GM21576 (cell line): Measurements from ENCODE around the gene SNED1.

ENCODE experiments used
- ATAC-seq: cut with Tn5 transposase; IDR thresholded peaks from one replicate; pipeline ENCODE4 v1.9.1; 2021; ENCODE audit warnings: mild to moderate bottlenecking, moderate library complexity; ENCODE audit not compliant: unreplicated experiment

SNED1 gene

DNA sequence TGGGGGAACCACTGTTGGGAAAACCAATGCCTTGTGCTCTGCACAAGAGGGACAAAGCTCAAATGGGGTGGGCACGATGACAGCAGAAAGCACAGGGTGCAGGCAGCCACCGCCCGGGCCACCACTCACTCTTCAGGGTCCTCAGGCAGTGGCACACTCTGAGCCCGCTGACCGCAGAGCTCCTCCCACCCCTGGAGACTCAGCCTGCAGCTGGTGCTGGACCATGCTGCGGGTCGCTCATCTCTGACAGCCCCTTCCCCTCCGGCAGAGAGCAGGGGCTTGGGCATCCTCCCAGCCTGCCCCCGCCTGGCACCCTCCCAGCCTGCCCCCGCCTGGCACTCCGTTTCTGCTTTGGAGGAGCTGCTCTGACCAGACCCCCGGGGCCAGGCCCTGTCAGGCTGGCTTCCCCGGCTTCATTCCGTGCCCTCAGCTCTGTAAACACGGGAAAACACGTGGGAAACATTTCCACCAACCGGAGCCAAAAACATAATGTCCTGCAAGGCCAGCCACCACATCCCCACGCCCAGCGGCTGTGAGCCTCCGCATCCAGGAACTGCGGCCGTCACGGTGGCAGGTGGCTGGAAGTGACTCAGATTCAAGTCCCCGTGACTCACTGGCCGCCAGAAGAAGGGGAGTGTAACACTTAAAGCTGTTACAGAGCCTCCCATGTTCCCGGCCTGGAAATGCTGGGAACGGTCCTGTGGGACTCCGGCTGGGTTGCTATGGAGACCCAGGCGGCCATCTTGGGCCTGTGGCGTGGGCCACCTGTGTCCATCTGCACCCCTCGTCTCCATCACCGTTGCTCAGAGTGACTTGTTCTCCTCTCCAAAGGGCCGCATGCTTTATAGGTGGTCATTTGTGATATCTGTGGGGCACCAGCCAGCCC is 6.8 kb upstream of the SNED1 start:
- no peak for ATAC-seq

DNA sequence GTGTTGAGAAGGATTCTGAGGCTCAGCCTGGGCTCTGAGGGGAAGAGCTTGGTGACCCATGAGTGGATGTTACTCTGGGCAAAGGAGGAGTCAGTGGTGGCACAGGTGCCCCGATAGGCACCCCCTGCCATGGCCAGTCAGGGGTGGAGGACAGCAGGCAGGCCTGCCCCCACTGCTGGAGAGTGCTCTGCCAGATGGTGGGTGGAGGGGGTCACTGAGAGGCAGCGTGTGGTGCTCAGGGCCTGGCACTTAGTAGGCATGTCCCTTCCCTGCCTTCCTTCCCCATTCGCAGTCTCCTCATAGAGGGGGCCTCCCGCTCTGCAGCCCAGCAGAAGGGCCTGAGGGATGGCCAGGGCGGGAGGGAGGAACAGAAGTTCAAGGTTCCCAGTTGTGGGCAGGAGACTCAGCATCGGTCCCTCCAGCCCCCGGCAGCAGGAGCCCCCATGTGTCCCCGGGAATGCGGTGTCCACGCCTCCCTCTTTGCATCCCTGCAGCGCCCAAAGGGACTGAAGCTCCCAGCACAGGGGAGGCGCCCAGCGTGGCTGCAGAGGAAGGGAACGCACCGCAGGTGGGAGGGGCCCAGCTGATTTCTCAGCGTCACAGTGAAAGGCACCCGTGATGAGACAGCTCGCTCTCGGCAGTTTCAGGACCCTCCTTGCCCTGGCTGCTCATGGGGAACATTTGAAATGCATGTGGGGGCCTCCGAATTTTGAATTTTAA is 5.7 kb upstream of the SNED1 start:
- ATAC-seq = no peak

DNA sequence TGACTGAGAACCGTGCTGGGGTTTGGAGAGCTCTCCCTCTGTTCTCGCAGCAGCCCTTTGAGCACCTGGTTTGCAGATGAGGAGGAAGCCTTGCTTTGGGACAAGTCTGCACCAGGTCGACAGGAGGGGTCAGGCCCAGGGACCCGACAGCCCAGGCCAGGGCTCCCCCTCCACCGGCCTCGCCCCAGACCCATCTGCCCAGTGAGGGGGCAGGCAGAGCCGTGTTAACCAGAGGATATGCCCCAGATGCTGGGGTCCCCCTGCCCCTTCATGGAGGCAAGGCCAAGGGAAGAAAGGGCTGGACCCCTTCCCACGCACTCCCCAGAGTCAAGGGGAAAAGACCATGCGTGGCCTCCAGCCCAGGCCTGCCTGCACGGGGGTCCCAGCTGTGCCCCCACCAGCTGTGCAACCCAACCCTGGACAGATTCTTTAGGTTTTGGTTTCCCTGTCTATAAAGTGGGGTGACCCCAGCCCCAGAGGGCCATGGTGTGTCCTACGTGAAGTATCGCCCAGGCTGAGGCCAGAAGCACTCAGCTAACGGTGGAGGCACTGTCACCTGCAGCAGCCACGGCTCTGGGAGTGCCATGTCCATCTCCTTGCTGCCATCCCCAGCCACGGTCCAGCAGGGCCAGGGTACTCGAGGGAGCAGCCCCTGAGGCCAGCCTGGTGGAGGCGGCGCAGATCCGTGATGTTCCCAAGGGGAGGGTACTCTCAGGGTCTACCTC is 4.8 kb upstream of the SNED1 start:
- no peak for ATAC-seq

DNA sequence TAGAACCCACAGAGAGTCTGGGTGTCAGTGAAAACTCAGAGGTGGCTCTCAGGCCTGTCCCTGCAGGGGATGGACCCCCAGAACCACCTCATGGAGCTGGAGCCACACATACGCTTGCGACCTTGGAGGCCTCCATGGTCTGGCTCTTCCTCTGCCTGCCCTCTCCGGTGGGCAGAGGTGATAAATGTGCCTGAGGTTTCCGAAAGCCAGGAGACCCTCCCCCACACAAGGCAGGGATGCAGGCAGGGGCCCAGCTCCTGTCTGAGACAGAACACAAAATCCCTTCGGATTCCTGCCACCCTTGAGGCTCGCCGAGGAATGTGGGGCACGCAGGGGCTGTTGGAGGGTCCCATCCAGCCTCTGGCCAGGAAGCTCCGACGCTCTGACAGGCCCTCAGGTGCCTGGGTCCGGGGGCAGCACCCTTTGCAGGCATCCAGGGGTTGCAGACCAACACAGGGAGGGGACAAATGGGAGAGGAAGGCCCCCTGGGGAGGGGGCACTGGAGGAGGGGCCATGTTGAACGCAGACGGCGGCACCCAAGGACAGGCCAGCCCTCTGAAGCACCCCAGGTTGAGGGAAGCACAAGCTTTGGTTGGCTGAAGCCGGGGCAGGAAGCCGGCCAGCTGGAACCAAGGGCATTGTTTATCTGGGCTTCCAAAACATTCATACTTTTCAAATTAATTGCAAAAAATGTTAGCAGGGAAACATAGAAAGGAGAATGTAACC is 4.1 kb upstream of the SNED1 start:
- ATAC-seq = no peak

DNA sequence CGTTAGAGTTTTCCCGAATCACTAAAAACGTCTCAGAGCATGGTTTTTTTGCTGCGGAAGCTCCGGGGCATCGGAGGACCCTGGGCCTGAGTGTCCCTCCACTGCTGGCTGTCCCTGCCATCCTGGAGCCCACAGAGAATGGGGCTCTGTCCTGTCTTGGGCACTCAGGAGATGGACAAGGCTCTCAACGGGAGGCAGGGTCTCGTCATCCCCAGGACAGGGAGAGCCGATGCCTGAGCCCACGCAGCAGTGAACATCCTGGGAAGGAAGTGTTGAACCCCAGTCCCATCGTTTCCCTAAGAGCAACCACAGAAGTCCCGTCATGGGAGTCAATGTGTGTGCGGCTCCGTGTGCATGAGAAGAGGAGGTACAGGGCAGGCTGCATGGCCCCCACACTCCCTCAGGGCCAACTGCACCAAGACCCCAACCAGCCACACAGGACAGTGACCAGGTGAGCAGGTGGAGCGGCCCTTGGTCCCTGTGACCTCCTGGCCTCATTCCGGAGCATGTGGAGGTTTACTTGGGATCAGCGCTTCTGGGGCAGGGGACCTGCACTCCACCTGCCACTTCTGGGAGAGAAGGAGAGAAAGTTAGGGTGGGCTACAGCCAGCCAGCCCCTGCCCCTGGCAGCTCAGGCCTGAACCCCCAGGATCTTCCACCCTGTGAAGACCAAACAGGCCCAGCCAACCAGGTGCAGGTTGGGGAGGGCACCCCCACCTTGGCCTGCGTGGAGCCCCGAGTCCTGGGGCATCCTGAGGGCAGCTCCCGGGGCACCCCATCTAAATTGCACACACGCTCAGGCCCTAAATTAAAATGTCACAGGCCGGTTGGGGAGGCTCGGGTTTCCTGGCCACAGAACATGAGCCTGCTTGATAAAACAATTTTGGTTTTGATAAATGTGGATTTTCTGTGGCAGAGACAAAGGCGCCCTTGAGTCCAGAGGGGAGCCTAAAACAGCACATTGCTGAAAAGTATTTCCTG is 3.1 kb upstream of the SNED1 start:
- no peak for ATAC-seq

DNA sequence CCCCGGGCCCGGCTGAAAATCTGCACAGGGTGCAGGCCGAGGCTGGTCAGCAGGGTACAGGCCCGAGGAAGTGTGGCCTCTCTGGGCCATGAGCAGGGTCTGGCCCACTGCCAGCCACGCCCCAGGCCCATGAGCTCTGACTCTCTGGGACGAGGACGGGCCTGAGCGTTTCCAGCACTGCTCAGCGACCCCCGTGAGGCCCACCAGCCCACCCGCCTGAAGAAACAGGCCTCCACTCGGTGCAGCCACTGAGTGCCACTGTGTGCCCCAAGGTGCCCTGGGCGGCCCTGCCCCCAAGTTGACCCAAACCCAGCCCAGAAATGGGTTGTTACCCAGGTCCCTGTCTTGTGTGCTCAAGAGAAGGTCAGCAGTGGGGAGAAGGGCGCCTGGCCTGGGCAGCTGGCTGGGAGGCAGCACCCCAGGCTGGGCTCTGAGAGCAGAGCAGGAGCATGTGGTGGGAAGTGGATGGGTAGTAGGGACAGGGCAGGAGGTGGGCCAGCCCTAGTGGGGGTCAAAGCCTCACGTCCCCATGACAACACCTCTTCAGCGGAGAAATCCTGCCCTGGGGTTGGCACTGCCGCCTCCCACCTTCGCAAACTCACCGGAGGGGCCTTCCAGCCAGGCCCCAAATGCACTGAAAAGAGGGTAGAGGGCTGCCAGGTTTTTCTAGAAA is 2.1 kb upstream of the SNED1 start:
- ATAC-seq = no peak

DNA sequence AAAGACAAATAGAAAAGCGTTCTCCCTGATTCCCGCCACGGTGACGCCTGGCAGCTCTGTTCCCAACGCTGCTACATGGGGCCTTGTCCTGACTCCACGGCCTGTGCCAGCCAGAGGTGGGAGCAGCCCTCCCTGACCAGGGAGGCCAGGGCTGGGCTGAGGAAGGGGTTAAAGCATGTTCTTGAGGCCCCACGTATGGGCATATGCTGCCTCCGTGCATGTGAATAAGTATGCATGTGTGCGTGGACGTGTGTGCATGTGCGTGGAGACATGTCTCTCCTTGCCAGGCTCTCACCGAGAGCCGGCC is 1.6 kb upstream of the SNED1 start:
- no peak for ATAC-seq

DNA sequence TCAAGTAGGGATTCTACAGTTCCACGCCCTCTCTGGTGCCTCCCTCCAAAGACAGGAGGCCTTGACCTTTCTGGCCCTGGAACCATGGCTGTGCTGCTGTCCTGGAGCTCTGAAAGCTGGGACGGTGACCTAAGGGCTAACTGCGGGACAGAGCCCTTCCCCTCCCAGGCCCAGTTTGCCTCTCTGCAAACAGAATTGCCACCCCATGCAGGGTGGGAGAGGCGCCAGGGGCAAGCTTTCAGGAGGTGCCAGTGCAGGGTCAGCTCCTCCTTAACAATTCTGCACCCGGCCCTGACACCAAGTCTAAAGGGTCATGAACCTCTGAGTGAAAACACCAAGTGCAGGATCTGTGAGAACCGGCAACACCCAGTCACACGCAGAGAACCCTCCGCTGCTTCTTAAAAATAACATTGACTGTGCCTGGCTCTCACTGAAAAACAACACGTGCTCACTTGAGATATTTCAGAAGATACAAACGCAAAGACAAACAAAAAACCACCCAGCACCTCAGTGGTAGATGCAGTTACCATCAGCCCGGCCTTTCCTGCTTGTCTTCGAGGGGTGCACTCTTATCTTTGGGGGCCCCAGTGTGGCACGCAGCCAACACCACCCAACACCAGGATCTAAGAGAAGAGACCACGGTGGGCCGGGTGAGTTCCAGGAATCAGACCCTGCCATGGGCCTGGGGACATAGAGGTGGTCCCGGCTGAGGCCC is 1.1 kb upstream of the SNED1 start:
- ATAC-seq = no peak

DNA sequence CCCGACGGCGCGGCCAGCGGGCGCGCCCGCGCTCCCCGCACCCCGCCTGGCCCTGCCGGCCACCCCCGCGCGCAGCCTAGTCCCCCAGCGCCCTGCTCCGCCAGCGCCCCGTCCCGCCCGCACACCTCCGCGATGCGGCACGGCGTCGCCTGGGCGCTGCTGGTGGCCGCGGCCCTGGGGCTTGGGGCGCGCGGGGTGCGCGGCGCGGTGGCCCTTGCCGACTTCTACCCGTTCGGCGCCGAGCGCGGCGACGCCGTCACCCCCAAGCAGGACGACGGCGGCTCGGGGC is 232 bp downstream of the SNED1 start:
- no peak for ATAC-seq

DNA sequence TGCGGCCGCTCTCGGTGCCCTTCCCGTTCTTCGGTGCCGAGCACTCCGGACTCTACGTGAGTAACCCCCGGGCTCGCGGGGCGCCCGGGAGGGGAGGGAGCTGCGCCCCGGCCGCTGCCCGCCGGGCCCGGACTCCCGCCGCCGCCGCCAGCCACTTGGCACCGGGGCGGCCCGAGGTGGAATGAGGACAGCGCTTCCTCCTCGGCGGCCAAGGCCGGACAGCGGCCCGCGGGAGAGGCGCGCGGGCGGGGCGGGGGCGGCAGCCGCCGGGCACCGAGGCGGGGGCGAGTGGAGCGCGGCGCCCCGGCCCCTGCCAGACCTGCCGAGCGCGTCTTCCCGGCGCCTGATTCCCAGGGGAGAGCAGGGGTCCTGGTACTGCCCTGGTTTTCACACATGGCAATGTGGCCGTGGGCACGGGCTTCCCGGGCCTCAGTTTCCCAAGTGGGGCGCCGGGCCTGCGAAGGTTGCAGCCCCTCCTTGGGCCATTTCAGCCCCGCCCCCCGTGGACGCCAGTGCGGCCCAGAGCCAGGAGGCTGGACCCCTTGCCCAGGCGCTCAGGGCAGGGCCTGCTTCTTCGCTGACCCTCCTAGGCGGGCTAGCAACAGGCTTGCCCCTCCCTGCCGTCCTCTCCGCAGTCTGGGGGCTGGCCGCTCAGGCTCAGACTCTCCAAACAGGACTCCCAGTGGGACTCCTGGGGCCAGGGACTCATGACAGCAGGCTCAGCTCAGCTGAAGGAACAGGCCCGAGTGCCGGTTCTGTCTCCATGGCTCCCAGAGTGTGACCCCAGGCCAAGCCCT is 775 bp downstream of the SNED1 start:
- no peak for ATAC-seq

DNA sequence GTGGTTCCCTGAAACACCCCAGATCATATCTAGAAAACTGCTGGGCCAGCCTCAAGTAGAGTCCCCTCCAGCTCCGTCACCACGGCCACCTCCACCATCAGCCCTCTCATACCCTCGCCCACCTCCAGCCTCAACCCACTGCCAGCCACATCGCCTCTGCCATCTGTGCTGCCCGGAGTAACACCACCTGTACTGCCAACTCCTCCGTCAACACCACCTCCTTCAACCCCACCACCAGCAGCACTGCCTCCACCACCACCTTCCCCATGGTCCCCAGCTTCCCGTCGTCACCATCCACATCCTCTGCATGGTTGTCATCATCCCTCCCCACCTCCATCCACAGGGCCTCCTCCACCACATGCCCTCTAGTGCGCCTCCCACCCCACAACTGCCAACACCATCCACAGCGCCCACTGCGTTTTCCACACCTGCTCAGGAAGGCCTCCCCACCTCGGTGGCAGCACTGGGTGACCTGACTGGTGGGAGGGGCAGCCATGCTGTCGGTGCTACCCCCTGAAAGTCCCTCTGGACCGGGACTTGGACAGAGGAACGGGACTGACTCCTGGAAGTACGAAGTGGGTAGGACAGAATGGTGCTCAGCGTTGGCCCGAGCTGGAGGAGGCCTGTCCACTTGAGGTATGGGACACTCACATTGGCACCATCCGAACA is 1.6 kb downstream of the SNED1 start:
- ATAC-seq = no peak

DNA sequence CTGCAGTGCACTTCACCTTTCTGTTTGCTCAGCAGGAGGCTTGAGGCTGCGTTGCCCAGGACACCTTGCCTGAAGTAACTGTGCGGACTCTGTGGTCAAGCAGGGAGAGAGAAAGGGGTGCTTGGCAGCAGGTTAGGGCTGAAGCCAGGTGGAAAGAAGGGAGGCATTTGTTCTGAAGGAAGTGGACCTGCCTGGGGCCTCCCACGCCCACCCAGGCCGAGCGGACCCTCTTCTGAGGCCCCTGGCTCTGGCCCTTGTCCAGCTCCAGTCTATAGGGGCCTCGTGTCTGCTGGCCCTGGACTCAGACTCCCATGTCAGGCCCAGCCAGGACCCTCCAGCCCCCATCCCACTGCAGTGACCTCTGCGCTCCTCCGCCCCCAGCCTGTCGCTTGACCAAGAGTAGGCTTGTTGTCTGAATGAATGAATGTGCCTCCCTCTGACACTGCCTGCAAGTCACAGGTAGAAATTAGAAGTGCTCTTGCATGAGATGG is 2.5 kb downstream of the SNED1 start:
- no peak for ATAC-seq

DNA sequence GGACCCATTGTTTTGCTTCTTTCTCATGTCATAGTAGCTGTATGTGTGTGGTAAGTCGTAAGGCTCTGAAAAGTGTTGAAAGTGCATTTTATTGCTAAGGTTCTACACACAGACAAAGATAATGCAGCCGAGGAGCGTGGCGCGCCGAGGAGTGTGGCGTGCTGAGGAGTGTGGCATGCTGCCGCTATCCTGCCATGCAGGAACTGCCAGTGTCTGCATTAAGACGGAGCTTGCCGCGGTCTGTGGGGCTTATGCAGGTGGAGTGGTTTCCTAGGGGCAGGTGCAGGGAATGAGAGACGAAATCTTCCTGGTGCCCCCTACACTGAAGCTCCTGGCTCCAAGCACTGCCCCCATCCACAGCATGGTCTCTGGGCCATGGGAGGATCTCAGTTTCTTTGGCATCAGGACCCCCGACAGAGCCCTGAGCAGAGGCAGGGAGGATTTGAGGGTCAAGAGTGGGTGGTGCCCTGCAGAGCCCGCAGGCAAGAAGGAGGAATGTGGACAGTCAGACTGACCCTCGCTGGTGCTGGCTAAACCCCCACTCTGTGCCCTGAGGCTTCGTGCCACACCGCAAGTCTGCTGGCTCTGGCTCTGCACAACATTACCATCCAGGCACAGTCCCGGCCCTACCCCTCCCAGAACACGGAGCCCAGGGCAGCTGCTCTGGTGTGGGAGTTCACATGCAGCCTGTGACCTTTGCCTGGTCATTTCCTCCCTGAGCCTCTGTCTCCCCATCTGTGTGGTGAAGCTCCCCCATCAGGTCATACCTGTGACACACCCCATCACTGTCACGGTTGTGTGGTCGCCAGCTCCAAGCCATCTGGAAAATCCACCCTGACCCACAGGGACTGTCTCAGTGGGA is 3.2 kb downstream of the SNED1 start:
- ATAC-seq = no peak

DNA sequence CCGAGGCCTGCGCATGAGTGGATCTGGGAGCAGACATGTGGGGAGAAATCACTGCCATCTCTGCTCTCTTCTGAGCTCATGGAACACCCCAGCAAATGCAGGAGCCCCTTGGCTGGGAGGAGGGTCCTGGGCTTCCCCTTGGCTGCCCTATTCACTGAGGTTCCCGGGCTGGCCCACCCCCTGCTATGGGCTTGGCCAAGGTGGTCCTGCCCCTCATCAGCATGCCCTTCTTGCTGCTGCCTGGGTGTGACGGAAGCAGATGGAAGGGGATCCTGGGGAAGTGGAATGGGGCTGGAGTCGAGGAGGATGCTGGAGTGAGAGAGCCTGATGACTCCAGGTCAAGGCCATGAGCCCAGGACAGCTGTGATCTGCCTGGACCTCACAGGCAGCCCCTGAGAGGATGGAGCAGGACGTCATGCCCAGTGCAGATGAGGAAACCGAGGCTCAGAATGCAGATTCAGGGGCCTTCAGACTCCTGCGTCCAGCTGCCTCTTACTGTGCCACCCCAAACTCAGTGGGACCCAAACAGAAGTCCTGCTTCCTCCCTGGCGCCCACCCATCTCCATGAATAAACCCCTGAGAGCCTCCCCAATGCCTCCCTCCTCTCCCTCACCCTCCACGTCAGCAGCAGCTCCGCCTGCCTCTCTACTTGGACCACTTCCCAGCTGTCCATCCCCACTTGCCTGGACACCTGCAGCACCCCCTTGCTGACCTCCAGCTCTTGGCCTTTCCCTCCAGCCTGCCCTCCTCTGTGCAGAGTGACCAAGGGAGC is 4.0 kb downstream of the SNED1 start:
- no peak for ATAC-seq

DNA sequence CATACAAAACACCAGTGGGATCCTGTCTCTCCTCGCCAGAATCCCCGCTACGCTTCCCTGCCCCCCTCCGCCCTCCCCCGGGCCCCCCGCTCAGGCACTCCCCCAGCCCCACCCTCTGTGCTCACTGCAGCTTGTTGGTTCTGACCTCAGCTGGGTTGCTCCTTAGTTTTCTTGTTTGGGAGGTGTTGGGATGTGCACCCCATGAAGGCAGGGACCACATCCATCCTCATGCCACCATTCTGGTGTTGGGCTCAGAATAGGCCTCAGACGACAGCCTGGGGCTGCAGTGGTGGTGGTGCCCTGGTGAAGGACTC is 4.6 kb downstream of the SNED1 start:
- ATAC-seq = no peak

DNA sequence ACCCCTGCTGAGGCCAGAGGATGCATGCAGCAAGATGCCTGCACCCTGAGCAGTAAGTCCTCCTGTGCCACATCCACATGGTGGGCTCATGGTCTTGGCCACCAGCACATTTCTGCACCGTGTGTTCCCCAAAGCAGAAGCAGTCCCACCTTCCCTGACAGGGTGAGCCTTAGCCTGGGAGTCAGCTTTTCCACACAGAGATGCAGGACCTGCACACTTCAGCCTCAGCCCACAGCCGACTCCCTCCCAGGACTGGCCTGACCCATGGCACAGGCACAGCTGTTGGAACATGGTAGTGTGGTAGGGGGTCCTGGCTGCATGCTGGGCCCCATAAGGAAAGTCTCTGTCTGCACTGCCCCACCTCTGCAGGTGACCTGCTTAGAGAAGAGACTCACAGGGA is 5.0 kb downstream of the SNED1 start:
- no peak for ATAC-seq
